ENCODE data around the gene DISP3.
"Not testable (repeated sequence)": the region's sequence is repeated elsewhere in the genome, so short reads cannot be mapped to it uniquely, and the experiment has no call there.

The DISP3 gene

GRCh38 chr1:11580049-11580448 lies 101.1 kb downstream of the DISP3 start:
- DNase-seq = not testable (repeated sequence)

- no peak for DNase-seq
Measured at GRCh38 chr1:11581445-11581991, 102.6 kb downstream of the DISP3 start.

- DNase-seq = no peak
Measured at GRCh38 chr1:11585389-11585788, 106.4 kb downstream of the DISP3 start.
